Endothelial cell (in vitro differentiated cells): ENCODE results near the gene ACSM6. TPM values are rescaled to one million over a fixed set of nuclear protein-coding genes. Genes with fewer than 3 reads are reported as not detected.

Source experiments
- DNase-seq: peaks from one replicate; pipeline ENCODE4 v3.0.0; 2021; ENCODE audit warnings: low spot score
- H3K27ac Mint-ChIP-seq: one replicate; pipeline ENCODE4 v1.8.0; 2021; ENCODE audit warnings: mixed read lengths, inconsistent platforms; ENCODE audit not compliant: unreplicated experiment
- H3K27me3 Mint-ChIP-seq: one replicate; pipeline ENCODE4 v1.8.0; 2021; ENCODE audit warnings: mild to moderate bottlenecking, moderate library complexity, mixed read lengths, inconsistent platforms; ENCODE audit not compliant: unreplicated experiment
- H3K36me3 Mint-ChIP-seq: one replicate; pipeline ENCODE4 v1.8.0; 2021; ENCODE audit warnings: mild to moderate bottlenecking, low read depth, mixed read lengths, inconsistent platforms; ENCODE audit not compliant: unreplicated experiment
- H3K4me1 Mint-ChIP-seq: one replicate; pipeline ENCODE4 v1.8.0; 2021; ENCODE audit warnings: mild to moderate bottlenecking, mixed read lengths, inconsistent platforms; ENCODE audit not compliant: unreplicated experiment
- H3K4me3 Mint-ChIP-seq: one replicate; pipeline ENCODE4 v1.8.0; 2021; ENCODE audit warnings: mild to moderate bottlenecking, mixed read lengths, inconsistent platforms; ENCODE audit not compliant: unreplicated experiment
- H3K9me3 Mint-ChIP-seq: one replicate; pipeline ENCODE4 v1.8.0; 2021; ENCODE audit warnings: mixed read lengths, inconsistent platforms; ENCODE audit not compliant: unreplicated experiment
- CTCF ChIP-seq: fragments of 200-600 bp; sonication (generic); IDR thresholded peaks from one replicate; pipeline ENCODE4 v1.5.0; 2021; ENCODE audit warnings: antibody characterized with exemption; ENCODE audit not compliant: unreplicated experiment
- long read RNA-seq: library from polyadenylated mRNA; unstranded; transcript quantifications from one replicate; pipeline ENCODE4 v2.0.0, GENCODE V29; 2020; ENCODE audit not compliant: unreplicated experiment
- total RNA-seq: library from RNA; stranded (reverse); fragmentation: NEBNext Ultra II Directional; extraction: Animal tissue kit (Norgen Biotek cat#: 25700); gene quantifications from one replicate; pipeline ENCODE4 v1.2.1, GENCODE V29; 2021; ENCODE audit not compliant: unreplicated experiment

The ACSM6 gene
- not detected for total RNA-seq
- long read RNA-seq, partial matches to known transcripts: 0 of 1 reads
- long read RNA-seq, other reads (novel, unspliced or antisense): 1 of 1 reads

DNA sequence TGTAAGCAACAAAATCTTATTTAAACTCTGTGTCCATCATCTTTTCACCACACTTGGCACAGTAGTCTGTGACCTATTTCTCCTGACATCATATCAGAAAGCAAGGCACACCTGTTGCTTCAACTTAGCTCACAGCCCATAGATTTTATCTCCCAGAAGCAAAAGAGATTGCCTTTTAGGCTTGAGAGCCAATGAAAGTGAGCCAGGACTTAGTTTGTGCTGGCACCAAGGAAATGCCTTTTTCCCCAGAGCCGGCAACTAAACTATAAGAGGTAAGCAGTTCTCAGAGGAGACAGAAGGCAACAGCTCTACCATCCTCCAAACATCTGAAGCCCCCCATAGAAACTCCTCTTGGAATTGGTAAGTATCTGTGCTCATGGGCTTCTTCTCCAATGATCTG, at the start of gene ACSM6:
Gene ACSM6 (plus strand): TSS at position 295 of the 400 bp plus-strand sequence. CDS start 248 bp downstream, outside the sequence.
- H3K36me3 Mint-ChIP-seq: no peaks in the 10 kb centered on the region
- H3K4me1 Mint-ChIP-seq: peaks cover 7% of the 10 kb centered on the region
- no peak for DNase-seq
- peaks cover 2% of the 10 kb centered on the region for H3K27me3 Mint-ChIP-seq
- H3K9me3 Mint-ChIP-seq: no peaks in the 10 kb centered on the region
- no peak for TF ChIP-seq CTCF
- H3K4me3 Mint-ChIP-seq: no peak within 1 kb of the TSS
- H3K27ac Mint-ChIP-seq: no peak within 1 kb of the TSS

DNA sequence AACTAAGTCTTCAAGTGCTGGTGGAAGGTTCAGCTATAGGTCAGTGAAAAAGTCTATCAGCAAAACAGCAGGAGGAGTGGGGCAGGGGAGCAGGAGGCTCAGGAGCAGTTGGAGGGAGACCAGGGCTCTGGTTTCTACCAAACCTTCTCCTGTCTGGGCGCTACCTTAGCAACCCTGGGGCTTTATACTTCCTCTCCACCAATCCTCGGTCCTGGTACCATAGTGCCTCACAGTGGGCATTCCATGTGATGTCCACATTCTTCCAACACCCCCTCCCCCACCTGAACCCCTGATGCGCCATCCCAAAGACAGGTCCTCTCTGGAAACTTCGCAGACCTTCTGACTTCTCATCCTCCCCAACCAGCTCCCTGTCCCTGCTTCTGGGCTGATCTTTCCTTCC, 25.3 kb upstream of the ACSM6 start:
- no peak overlapping the region for H3K27ac Mint-ChIP-seq
- peaks cover 2% of the 10 kb centered on the region for H3K27me3 Mint-ChIP-seq
- H3K4me1 Mint-ChIP-seq: no peaks in the 10 kb centered on the region
- DNase-seq: no peak
- no peak overlapping the region for H3K4me3 Mint-ChIP-seq
- H3K9me3 Mint-ChIP-seq: no peaks in the 10 kb centered on the region
- no peaks in the 10 kb centered on the region for H3K36me3 Mint-ChIP-seq
- no peak for TF ChIP-seq CTCF

- Mint-ChIP-seq H3K36me3 (no peaks in the 10 kb centered on the region), H3K27ac (no peak overlapping the region), H3K9me3 (no peaks in the 10 kb centered on the region), H3K4me3 (no peak overlapping the region), H3K4me1 (no peaks in the 10 kb centered on the region), H3K27me3 (peaks cover 2% of the 10 kb centered on the region)
- DNase-seq: no peak
- no peak for TF ChIP-seq CTCF
These were observed 24.5 kb upstream of the ACSM6 start for GRCh38 chr10:95169522-95169921.

DNA sequence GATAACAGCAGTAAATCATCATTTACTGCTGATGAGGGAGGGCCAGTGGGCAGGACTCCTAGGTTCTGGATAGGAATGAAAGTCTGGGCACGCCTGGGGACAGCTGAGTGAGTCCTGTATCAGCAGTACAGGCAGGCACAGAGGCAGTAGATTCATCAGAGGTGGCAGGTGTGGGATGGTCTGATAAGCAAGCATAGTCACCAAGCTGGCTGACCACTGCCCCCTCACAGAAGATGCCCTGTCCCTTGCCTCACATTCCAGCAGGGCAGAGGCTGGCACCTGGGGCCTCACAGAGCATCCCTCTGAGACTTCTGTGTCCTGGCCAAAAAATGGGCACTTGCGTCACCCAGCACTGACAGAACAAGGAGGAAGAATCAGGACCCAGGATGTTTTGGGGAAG, 23.2 kb upstream of the ACSM6 start:
- H3K36me3 Mint-ChIP-seq: no peaks in the 10 kb centered on the region
- DNase-seq: no peak
- no peak for TF ChIP-seq CTCF
- no peak overlapping the region for H3K27ac Mint-ChIP-seq
- H3K4me3 Mint-ChIP-seq: no peak overlapping the region
- H3K4me1 Mint-ChIP-seq: no peaks in the 10 kb centered on the region
- no peaks in the 10 kb centered on the region for H3K27me3 Mint-ChIP-seq
- H3K9me3 Mint-ChIP-seq: no peaks in the 10 kb centered on the region

- TF ChIP-seq CTCF: no peak
- no peak for DNase-seq
- no peak overlapping the region for H3K4me3 Mint-ChIP-seq
- no peaks in the 10 kb centered on the region for H3K27me3 Mint-ChIP-seq
- no peaks in the 10 kb centered on the region for H3K36me3 Mint-ChIP-seq
- no peak overlapping the region for H3K27ac Mint-ChIP-seq
- no peaks in the 10 kb centered on the region for H3K9me3 Mint-ChIP-seq
- no peaks in the 10 kb centered on the region for H3K4me1 Mint-ChIP-seq
These were observed 22.7 kb upstream of the ACSM6 start for GRCh38 chr10:95171336-95171735.
